CMK (cell line): Measurements from ENCODE around the gene CLK1.
"Not testable (repeated sequence)": the region's sequence is repeated elsewhere in the genome, so short reads cannot be mapped to it uniquely, and the experiment has no call there.

Source experiments
- DNase-seq: peaks from one replicate; pipeline ENCODE4 v3.0.0-alpha.2; 2010; ENCODE audit warnings: low read depth

CLK1 gene

GRCh38 chr2:200864176-200865034, at the start of gene CLK1:
Gene CLK1, minus strand, starts transcription at chr2:200864658. Its CDS starts 2,796 bp downstream, at chr2:200861862.
- peak; percentile 81 for DNase-seq

- no peak for DNase-seq
Measured at GRCh38 chr2:200913654-200914053, 49.2 kb upstream of the CLK1 start.

GRCh38 chr2:200909958-200910357, 45.5 kb upstream of the CLK1 start:
- DNase-seq, result no peak

GRCh38 chr2:200905618-200906296, 41.3 kb upstream of the CLK1 start:
- DNase-seq, result no peak

GRCh38 chr2:200901459-200902072, 37.1 kb upstream of the CLK1 start:
- DNase-seq, result peak; percentile 56

- DNase-seq, result no peak
Measured at GRCh38 chr2:200899482-200899881, 35.0 kb upstream of the CLK1 start.

- DNase-seq, result peak; percentile 97
Measured at GRCh38 chr2:200888704-200889625, 24.5 kb upstream of the CLK1 start, which contains the start of the genes NIF3L1 and PPIL3. Gene NIF3L1, plus strand, starts transcription at chr2:200889371. Its CDS starts 2,573 bp downstream, at chr2:200891944. Gene PPIL3, minus strand, starts transcription at chr2:200889077. Its CDS starts 1,462 bp downstream, at chr2:200887615.

- not testable (repeated sequence) for DNase-seq
Measured at GRCh38 chr2:200881715-200882249, 17.3 kb upstream of the CLK1 start.

- no peak for DNase-seq
Measured at GRCh38 chr2:200878289-200878880, 13.9 kb upstream of the CLK1 start.

- DNase-seq, result no peak
Measured at GRCh38 chr2:200877443-200877842, 13.0 kb upstream of the CLK1 start.

GRCh38 chr2:200873560-200873959, 9.1 kb upstream of the CLK1 start:
- no peak for DNase-seq

GRCh38 chr2:200871151-200871550, 6.7 kb upstream of the CLK1 start:
- no peak for DNase-seq

GRCh38 chr2:200869014-200869413, 4.6 kb upstream of the CLK1 start:
- no peak for DNase-seq

- DNase-seq, result no peak
Measured at GRCh38 chr2:200863782-200864175, 679 bp downstream of the CLK1 start.

GRCh38 chr2:200862532-200863000, 1.9 kb downstream of the CLK1 start:
- DNase-seq, result no peak

GRCh38 chr2:200861617-200862155, 2.8 kb downstream of the CLK1 start:
- no peak for DNase-seq

- DNase-seq, result no peak
Measured at GRCh38 chr2:200860092-200860795, 4.2 kb downstream of the CLK1 start.

GRCh38 chr2:200856806-200857205, 7.7 kb downstream of the CLK1 start:
- no peak for DNase-seq

GRCh38 chr2:200852605-200853004, 11.9 kb downstream of the CLK1 start:
- DNase-seq, result no peak
